A549 (cell line): Measurements from ENCODE around the gene SERPINA6. TPM values are rescaled to one million over a fixed set of nuclear protein-coding genes. Genes with fewer than 3 reads are reported as not detected.

ENCODE experiments used
- ATAC-seq, 2 experiments: fragments of 200-7000 bp in 1 of 2; fragments of >200 bp in 1 of 2; cut with Nextera tagmentation in 1 of 2; cut with Tn5 transposase in 1 of 2; 3 replicates each; pipeline versions ENCODE4 v1.8.0 to v1.9.1; 2018 to 2020; ENCODE audit warnings: mild to moderate bottlenecking in 1 of 2, moderate library complexity in 1 of 2
- CTCF ChIA-PET: fragments of 300-600 bp; sonication (Branson Sonifier 250); formaldehyde crosslinking; extraction: SDS; loops from one replicate; lab custom pipeline; 2021; ENCODE audit warnings: antibody characterized with exemption, inconsistent platforms; lab: Yijun Ruan, JAX
- POLR2A ChIA-PET: fragments of 350-600 bp; formaldehyde crosslinking; extraction: SDS; loops from one replicate; lab custom pipeline; 2021; ENCODE audit warnings: antibody characterized with exemption, inconsistent platforms; lab: Yijun Ruan, JAX
- DNase-seq, 2 experiments: peaks; one replicate each; pipeline versions ENCODE4 v3.0.0 to v3.0.0-alpha.2; 2011 to 2016; ENCODE audit warnings: low read depth in 1 of 2, low spot score in 1 of 2
- FAIRE-seq: peaks from 2 replicates; lab custom pipeline; 2011; peaks lifted over from hg19 to GRCh38; lab: Jason Lieb, UNC
- H3K27ac ChIP-seq, 2 experiments: fragments of >200 bp; sonication (Bioruptor Twin); formaldehyde crosslinking; 3 replicates each; pipeline ENCODE4 v1.5.1; 2016 to 2017
- H3K4me1 ChIP-seq: fragments of >200 bp; sonication (Bioruptor Twin); formaldehyde crosslinking; 3 replicates; pipeline ENCODE4 v1.6.1; 2016
- H3K4me2 ChIP-seq: fragments of >200 bp; sonication (Bioruptor Twin); formaldehyde crosslinking; 3 replicates; pipeline ENCODE4 v1.6.1; 2016
- H3K4me3 ChIP-seq: fragments of >200 bp; sonication (Bioruptor Twin); formaldehyde crosslinking; 3 replicates; pipeline ENCODE4 v1.5.1; 2016
- H3K9me3 ChIP-seq: fragments of >200 bp; sonication (Bioruptor Twin); formaldehyde crosslinking; 3 replicates; pipeline ENCODE4 v1.6.1; 2016
- BCL3 ChIP-seq: fragments of >200 bp; sonication (Bioruptor Twin); formaldehyde crosslinking; IDR thresholded peaks from 3 replicates; pipeline ENCODE4 v1.6.1; 2016
- CBX2 ChIP-seq: fragments of 200-600 bp; sonication (generic); IDR thresholded peaks from 2 replicates; pipeline ENCODE4 v1.6.1; 2016; ENCODE audit warnings: low read depth, mild to moderate bottlenecking, borderline replicate concordance
- CEBPB ChIP-seq, 2 experiments: fragments of >200 bp in 1 of 2; sonication (Bioruptor Twin) in 1 of 2; formaldehyde crosslinking in 1 of 2; IDR thresholded peaks; 2 replicates each; pipeline ENCODE4 v1.6.1; 2012 to 2016
- CTCF ChIP-seq: fragments of >200 bp; sonication (Bioruptor Twin); formaldehyde crosslinking; IDR thresholded peaks from 3 replicates; pipeline ENCODE4 v1.5.1; 2016
- E2F6 ChIP-seq: IDR thresholded peaks from 2 replicates; pipeline ENCODE4 v1.6.1; 2012; ENCODE audit warnings: low read depth, borderline replicate concordance
- EHF ChIP-seq: fragments of 250-450 bp; sonication (Bioruptor Pico); IDR thresholded peaks from 2 replicates; pipeline ENCODE4 v1.5.0; 2020; ENCODE audit warnings: mild to moderate bottlenecking
- ELK1 ChIP-seq: fragments of 150-350 bp; IDR thresholded peaks from 2 replicates; pipeline ENCODE4 v1.6.1; 2014; ENCODE audit warnings: low read depth, mild to moderate bottlenecking, low read length
- HDAC2 ChIP-seq: fragments of 200-600 bp; sonication (generic); IDR thresholded peaks from 2 replicates; pipeline ENCODE4 v1.6.1; 2016
- HEYL ChIP-seq: fragments of 250-450 bp; sonication (Bioruptor Pico); IDR thresholded peaks from 2 replicates; pipeline ENCODE4 v1.8.0; 2021; ENCODE audit warnings: mild to moderate bottlenecking, moderate library complexity
- HOXA7 ChIP-seq: fragments of 250-450 bp; sonication (Bioruptor Pico); IDR thresholded peaks from 2 replicates; pipeline ENCODE4 v1.5.0; 2020; ENCODE audit warnings: mild to moderate bottlenecking, moderate library complexity
- HOXB5 ChIP-seq: fragments of 250-450 bp; sonication (Bioruptor Pico); IDR thresholded peaks from 2 replicates; pipeline ENCODE4 v1.5.0; 2020; ENCODE audit warnings: mild to moderate bottlenecking, moderate library complexity
- JUN ChIP-seq, 2 experiments: fragments of >200 bp; sonication (Bioruptor Twin); formaldehyde crosslinking; IDR thresholded peaks; 2 replicates in 1 of 2; 3 replicates in 1 of 2; pipeline ENCODE4 v1.6.1; 2016 to 2017
- JUNB ChIP-seq: fragments of >200 bp; sonication (Bioruptor Twin); formaldehyde crosslinking; IDR thresholded peaks from 2 replicates; pipeline ENCODE4 v1.6.1; 2016
- MAX ChIP-seq: IDR thresholded peaks from 2 replicates; pipeline ENCODE4 v1.6.1; 2012
- MAZ ChIP-seq: fragments of 150-350 bp; IDR thresholded peaks from 2 replicates; pipeline ENCODE4 v1.6.1; 2014; ENCODE audit warnings: antibody characterized with exemption, low read depth, low read length, borderline replicate concordance
- MYC ChIP-seq: IDR thresholded peaks from 2 replicates; pipeline ENCODE4 v1.6.1; 2012; ENCODE audit warnings: mild to moderate bottlenecking, inconsistent platforms, low read length, improper control_type of control experiment, borderline replicate concordance
- NR3C1 ChIP-seq: fragments of >200 bp; sonication (Bioruptor Twin); formaldehyde crosslinking; IDR thresholded peaks from 3 replicates; pipeline ENCODE4 v1.6.1; 2017
- PHF8 ChIP-seq: fragments of 200-600 bp; sonication (generic); IDR thresholded peaks from 2 replicates; pipeline ENCODE4 v1.6.1; 2016; ENCODE audit warnings: low read depth, mild to moderate bottlenecking, antibody characterized with exemption, moderate library complexity, borderline replicate concordance
- POLR2AphosphoS2 ChIP-seq: conservative IDR thresholded peaks from 2 replicates; pipeline ENCODE4 v1.6.1; 2012; ENCODE audit warnings: low read length, improper control_type of control experiment, inconsistent platforms
- RCOR1 ChIP-seq: fragments of 150-350 bp; IDR thresholded peaks from 2 replicates; pipeline ENCODE4 v1.6.1; 2014; ENCODE audit warnings: antibody characterized with exemption, low read length, low read depth
- RNF2 ChIP-seq: fragments of 200-600 bp; sonication (generic); IDR thresholded peaks from 2 replicates; pipeline ENCODE4 v1.6.1; 2016; ENCODE audit warnings: low read depth, mild to moderate bottlenecking, antibody characterized with exemption, moderate library complexity, borderline replicate concordance
- SMC3 ChIP-seq: fragments of >200 bp; sonication (Bioruptor Twin); formaldehyde crosslinking; IDR thresholded peaks from 3 replicates; pipeline ENCODE4 v1.6.1; 2018; ENCODE audit warnings: inconsistent platforms
- SREBF2 ChIP-seq: fragments of 450-650 bp; IDR thresholded peaks from 2 replicates; pipeline ENCODE4 v1.6.1; 2014; ENCODE audit warnings: mild to moderate bottlenecking, moderate library complexity
- TP53 ChIP-seq: fragments of 250-450 bp; sonication (Bioruptor Pico); IDR thresholded peaks from 2 replicates; pipeline ENCODE4 v1.5.0; 2021; ENCODE audit warnings: mild to moderate bottlenecking, moderate library complexity
- USF2 ChIP-seq: fragments of 450-650 bp; IDR thresholded peaks from 2 replicates; pipeline ENCODE4 v1.6.1; 2014; ENCODE audit warnings: antibody characterized with exemption
- ZC3H11A ChIP-seq: fragments of 450-650 bp; IDR thresholded peaks from 2 replicates; pipeline ENCODE4 v1.6.1; 2014; ENCODE audit warnings: antibody characterized with exemption, mild to moderate bottlenecking
- ZFP36 ChIP-seq: fragments of 450-650 bp; IDR thresholded peaks from 2 replicates; pipeline ENCODE4 v1.6.1; 2014; ENCODE audit warnings: borderline replicate concordance; ENCODE audit not compliant: partially characterized antibody
- ZNF302 ChIP-seq: fragments of 250-450 bp; sonication (Bioruptor Pico); IDR thresholded peaks from 2 replicates; pipeline ENCODE4 v1.9.0; 2021; ENCODE audit warnings: inconsistent platforms, mild to moderate bottlenecking, moderate library complexity
- ZSCAN20 ChIP-seq: fragments of 250-450 bp; sonication (Bioruptor Pico); IDR thresholded peaks from 2 replicates; pipeline ENCODE4 v1.8.0; 2022; ENCODE audit warnings: mild to moderate bottlenecking, moderate library complexity
- WGBS: methylation state at CpG from one replicate; pipeline ENCODE4 v1.1.6; 2017; ENCODE audit errors: missing lambda C conversion rate; 5-methylcytosine and 5-hydroxymethylcytosine counted together
- polyA plus RNA-seq, 4 experiments: library from polyadenylated mRNA; depleted of rRNA in 3 of 4; stranded (reverse); fragments of >200 nt; fragmentation: RNase III in 1 of 4; extraction: RNeasy Plus Mini Kit Qiagen cat#74134 plus additional on column Dnase treatment in 1 of 4; gene quantifications; 2 replicates in 3 of 4; 3 replicates in 1 of 4; pipeline ENCODE4 v1.2.3, GENCODE V29; 2011 to 2017

SERPINA6 gene
- polyA plus RNA-seq, 2 of the 4 experiments (the other 2 are of a cell fraction), result 0.43 to 1.8 TPM

- Histone ChIP-seq H3K9me3 (no peaks in the 10 kb centered on the region), H3K4me2 (no peak overlapping the region), H3K27ac (no peak overlapping the region), H3K4me1 (no peaks in the 10 kb centered on the region), H3K4me3 (no peak overlapping the region)
- ChIA-PET CTCF (no interaction called here), POLR2A (no interaction called here)
- WGBS, result 78% methylated on average over 12 of the region's 12 CpGs
- no peak for TF ChIP-seq TP53
- no peak for TF ChIP-seq RCOR1
- no peak for TF ChIP-seq MAX
- no peak for TF ChIP-seq POLR2AphosphoS2
- no peak for TF ChIP-seq NR3C1
- no peak for TF ChIP-seq CEBPB (IDR thresholded peaks at IDR 0.05)
- TF ChIP-seq ZC3H11A, result no peak
- TF ChIP-seq CTCF, result no peak
- TF ChIP-seq ELK1, result no peak
- no peak for TF ChIP-seq PHF8
- TF ChIP-seq JUNB, result no peak
- no peak for TF ChIP-seq MYC
- TF ChIP-seq CBX2, result no peak
- no peak for TF ChIP-seq JUN (IDR thresholded peaks at IDR 0.05)
- no peak for TF ChIP-seq ZSCAN20 (CRISPR knock-in tag)
- TF ChIP-seq ZNF302 (CRISPR knock-in tag), result no peak
- no peak for TF ChIP-seq MAZ
- no peak for TF ChIP-seq HDAC2
- no peak for DNase-seq
- ATAC-seq, result no peak
- FAIRE-seq, result no peak
Measured at GRCh38 chr14:94367347-94368242, 44.5 kb upstream of the SERPINA6 start.

GRCh38 chr14:94366146-94366915, 43.2 kb upstream of the SERPINA6 start, which contains the start of gene SERPINA2:
Gene SERPINA2, minus strand, starts transcription at chr14:94366698.
- no peaks in the 10 kb centered on the region for H3K9me3 ChIP-seq
- H3K4me1 ChIP-seq, result no peaks in the 10 kb centered on the region
- no peak for FAIRE-seq
- WGBS, result 51% methylated on average over 13 of the region's 14 CpGs
- DNase-seq, result no peak
- no peak within 1 kb of the TSS for H3K4me3 ChIP-seq
- H3K27ac ChIP-seq, result no peak within 1 kb of the TSS
- ATAC-seq, result no peak
- POLR2A ChIA-PET, result no interaction called here
- H3K4me2 ChIP-seq, result no peak within 1 kb of the TSS
- CTCF ChIA-PET, result interaction anchor here (1.1 kb wide), 1 partner anchor 119 kb away, joined by 4 read pairs; no protein-coding TSS in a partner anchor
- TF ChIP-seq HOXA7 (no peak), E2F6 (no peak), ZFP36 (no peak), PHF8 (no peak), SREBF2 (no peak), JUNB (no peak), HEYL (no peak), MAZ (no peak), BCL3 (no peak), CEBPB (IDR thresholded peaks at IDR 0.05) (no peak), RNF2 (no peak), USF2 (no peak), SMC3 (no peak), HOXB5 (CRISPR knock-in tag) (no peak), EHF (no peak)
